Measurements from ENCODE around the gene SAMD4A. TPM values are rescaled to one million over a fixed set of nuclear protein-coding genes. Genes with fewer than 3 reads are reported as not detected.

Gene SAMD4A
- total RNA-seq, 1 donor from 2014 or later = 57.0 TPM

DNA sequence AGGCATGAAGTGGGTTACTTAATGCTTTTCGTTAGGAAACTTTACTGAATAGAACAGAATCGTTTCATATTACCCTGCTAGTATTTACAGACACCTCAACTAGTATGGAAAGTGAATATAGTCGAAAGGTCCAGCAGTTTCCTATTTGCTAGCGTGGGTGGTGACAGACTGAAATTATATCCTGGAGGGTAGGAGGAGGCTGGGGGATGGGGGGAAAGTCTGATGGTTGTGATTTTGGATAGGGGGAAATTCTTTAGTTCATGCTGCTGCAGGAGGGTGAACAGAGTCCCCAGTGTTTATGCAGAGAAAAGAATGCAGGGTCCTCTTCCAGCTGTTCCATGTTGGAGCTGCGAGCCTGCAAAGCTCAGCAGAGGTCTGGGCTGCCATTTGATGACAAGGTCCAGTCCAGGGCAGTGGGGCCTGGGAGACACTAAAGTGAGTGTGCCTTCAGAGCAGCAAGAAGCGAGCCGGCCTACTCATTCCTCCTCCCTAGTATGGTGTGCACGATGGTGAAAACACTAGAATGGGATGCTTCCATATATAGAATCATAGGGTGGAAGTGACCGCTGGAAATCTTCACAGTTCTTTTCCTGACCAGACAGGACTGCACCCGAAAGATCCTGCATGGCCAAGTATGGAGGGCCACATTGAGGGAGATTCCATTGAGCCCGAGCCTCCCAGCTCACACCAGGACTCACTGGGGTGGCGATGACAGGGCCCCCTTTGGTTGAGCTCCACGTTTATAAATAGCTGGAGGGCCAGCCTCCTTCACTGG is 2.1 kb downstream of the SAMD4A start:
- TF ChIP-seq, protein P1, sequence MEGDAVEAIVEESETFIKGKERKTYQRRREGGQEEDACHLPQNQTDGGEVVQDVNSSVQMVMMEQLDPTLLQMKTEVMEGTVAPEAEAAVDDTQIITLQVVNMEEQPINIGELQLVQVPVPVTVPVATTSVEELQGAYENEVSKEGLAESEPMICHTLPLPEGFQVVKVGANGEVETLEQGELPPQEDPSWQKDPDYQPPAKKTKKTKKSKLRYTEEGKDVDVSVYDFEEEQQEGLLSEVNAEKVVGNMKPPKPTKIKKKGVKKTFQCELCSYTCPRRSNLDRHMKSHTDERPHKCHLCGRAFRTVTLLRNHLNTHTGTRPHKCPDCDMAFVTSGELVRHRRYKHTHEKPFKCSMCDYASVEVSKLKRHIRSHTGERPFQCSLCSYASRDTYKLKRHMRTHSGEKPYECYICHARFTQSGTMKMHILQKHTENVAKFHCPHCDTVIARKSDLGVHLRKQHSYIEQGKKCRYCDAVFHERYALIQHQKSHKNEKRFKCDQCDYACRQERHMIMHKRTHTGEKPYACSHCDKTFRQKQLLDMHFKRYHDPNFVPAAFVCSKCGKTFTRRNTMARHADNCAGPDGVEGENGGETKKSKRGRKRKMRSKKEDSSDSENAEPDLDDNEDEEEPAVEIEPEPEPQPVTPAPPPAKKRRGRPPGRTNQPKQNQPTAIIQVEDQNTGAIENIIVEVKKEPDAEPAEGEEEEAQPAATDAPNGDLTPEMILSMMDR (IDR thresholded peaks at IDR 0.05) = no peak
- peak overlapping the region; percentile 88 for H3K27ac Mint-ChIP-seq (ENCODE audit: unreplicated experiment)
- no peak for DNase-seq (ENCODE audit: low spot score)

DNA sequence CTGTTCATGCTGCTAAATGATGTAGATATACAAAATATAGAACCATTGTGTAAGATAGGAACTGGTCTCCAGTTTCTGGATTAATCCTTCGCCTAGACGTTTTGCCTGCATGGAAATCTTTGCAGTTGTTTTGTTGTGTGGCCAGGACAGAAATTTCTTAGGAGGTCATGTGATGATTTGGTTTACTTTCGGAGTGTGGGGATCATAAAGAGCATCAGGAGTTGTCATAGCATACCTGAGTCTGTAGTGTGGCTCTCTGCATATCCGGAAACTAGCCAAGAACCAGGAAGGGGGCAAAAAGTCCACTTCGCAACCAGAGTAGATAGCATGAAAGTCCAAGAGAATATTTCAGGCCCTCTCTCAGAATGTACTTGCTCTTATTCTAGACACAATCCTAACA is 3.1 kb downstream of the SAMD4A start:
- H3K9me3 Mint-ChIP-seq (ENCODE audit: low read depth) = peaks cover 7% of the 10 kb centered on the region
- H3K4me1 Mint-ChIP-seq (ENCODE audit: low read depth) = peaks cover 41% of the 10 kb centered on the region
- H3K4me3 Mint-ChIP-seq (ENCODE audit: unreplicated experiment) = peak overlapping the region; percentile 33
- H3K27ac Mint-ChIP-seq (ENCODE audit: unreplicated experiment) = peak overlapping the region; percentile 78
- H3K36me3 Mint-ChIP-seq (ENCODE audit: low read depth) = peaks cover 14% of the 10 kb centered on the region
- TF ChIP-seq, protein P1 (IDR thresholded peaks at IDR 0.05) = no peak
- no peaks in the 10 kb centered on the region for H3K27me3 Mint-ChIP-seq (ENCODE audit: low read depth)
- no peak for DNase-seq (ENCODE audit: low spot score)

More for the DNA sequence above, 2.1 kb downstream of the SAMD4A start:
- Mint-ChIP-seq H3K9me3 (ENCODE audit: low read depth) (peaks cover 7% of the 10 kb centered on the region), H3K36me3 (ENCODE audit: low read depth) (peaks cover 14% of the 10 kb centered on the region), H3K4me3 (ENCODE audit: unreplicated experiment) (peak overlapping the region; percentile 97), H3K27me3 (ENCODE audit: low read depth) (no peaks in the 10 kb centered on the region), H3K4me1 (ENCODE audit: low read depth) (peaks cover 45% of the 10 kb centered on the region)

DNA sequence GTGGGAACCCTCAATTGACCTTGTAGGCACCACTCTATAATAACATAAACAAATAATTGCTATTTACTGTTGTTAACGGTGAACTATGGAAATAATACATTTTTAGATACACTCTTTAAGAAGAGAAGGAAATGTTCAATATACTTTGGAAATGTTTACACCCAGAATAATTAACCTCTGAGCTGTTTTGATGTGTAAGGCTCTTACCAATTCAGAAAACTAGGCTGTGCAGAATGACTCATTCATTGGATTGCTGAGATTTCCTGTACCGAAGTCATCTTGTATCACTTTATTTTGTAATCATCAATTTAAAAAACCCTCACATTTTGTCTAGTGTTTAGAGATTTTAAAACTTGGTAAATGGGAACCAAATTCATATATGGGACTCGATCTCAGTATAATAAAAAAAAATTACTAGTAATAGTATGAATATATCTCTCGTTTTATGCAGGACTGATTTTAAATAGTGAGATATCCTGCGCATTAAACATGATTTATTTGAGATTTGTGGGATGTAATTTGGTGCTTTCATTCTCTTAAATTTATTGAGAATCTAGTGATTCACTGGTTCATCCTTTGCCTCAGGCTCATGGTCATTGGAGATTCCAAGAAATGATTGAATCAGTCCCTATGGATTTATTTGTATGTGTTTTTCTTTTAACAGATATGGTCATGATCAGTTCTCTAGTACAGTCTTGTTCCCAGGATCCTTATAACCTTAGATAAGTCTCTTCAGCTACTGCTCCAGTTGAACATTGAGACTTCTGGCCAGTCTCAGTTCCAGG is 3.9 kb downstream of the SAMD4A start:
- H3K4me1 Mint-ChIP-seq (ENCODE audit: low read depth) = peaks cover 48% of the 10 kb centered on the region
- TF ChIP-seq, protein P1 (IDR thresholded peaks at IDR 0.05) = no peak
- peak overlapping the region; percentile 33 for H3K4me3 Mint-ChIP-seq (ENCODE audit: unreplicated experiment)
- no peak for DNase-seq (ENCODE audit: low spot score)
- H3K9me3 Mint-ChIP-seq (ENCODE audit: low read depth) = peaks cover 7% of the 10 kb centered on the region
- peak overlapping the region; percentile 78 for H3K27ac Mint-ChIP-seq (ENCODE audit: unreplicated experiment)
- peaks cover 14% of the 10 kb centered on the region for H3K36me3 Mint-ChIP-seq (ENCODE audit: low read depth)
- H3K27me3 Mint-ChIP-seq (ENCODE audit: low read depth) = no peaks in the 10 kb centered on the region

DNA sequence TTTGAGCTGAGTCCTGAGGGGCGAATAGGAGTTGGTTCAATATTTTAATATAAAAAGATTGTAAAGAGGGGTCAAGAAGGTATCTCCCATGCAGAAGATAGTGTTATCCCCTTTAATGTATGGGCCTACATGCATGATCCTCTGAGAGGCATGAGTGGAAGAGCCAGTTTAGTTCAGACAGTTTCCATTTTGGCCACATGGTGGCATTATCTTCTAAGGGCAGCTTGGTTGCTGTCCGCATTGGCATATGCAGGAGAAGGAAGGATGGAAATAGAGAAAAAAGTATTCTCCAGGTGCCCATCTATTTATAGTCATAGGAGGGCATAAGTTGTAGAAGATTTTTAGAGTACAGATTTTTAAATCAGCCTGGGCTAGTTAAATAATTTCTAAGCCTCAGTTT is 5.4 kb downstream of the SAMD4A start:
- DNase-seq (ENCODE audit: low spot score) = no peak
- no peaks in the 10 kb centered on the region for H3K27me3 Mint-ChIP-seq (ENCODE audit: low read depth)
- TF ChIP-seq, protein P1 (IDR thresholded peaks at IDR 0.05) = peak; percentile 77
- peaks cover 63% of the 10 kb centered on the region for H3K4me1 Mint-ChIP-seq (ENCODE audit: low read depth)
- no peak overlapping the region for H3K4me3 Mint-ChIP-seq (ENCODE audit: unreplicated experiment)
- H3K36me3 Mint-ChIP-seq (ENCODE audit: low read depth) = peaks cover 16% of the 10 kb centered on the region
- peaks cover 7% of the 10 kb centered on the region for H3K9me3 Mint-ChIP-seq (ENCODE audit: low read depth)
- H3K27ac Mint-ChIP-seq (ENCODE audit: unreplicated experiment) = no peak overlapping the region

DNA sequence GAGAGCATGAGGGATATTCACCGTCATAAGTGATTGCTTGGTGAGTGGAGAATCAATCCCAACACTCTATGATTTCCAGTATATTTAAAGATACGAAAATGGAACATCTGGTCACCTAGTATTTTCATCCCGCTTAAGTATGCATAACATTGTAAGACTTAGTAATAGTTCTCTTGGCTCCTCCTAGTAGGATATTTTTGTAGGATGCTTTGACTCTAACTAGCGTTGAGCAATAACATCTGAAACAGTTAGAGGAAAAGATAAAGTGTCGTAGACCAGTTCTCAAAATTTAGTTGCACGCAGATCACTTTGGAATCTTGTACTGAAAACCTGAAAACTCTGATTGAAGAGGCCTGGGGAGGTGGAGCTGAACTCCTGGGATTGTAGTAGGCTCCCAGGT is 7.6 kb downstream of the SAMD4A start:
- Mint-ChIP-seq H3K36me3 (ENCODE audit: low read depth) (peaks cover 16% of the 10 kb centered on the region), H3K4me3 (ENCODE audit: unreplicated experiment) (no peak overlapping the region), H3K27ac (ENCODE audit: unreplicated experiment) (no peak overlapping the region), H3K4me1 (ENCODE audit: low read depth) (peaks cover 68% of the 10 kb centered on the region), H3K27me3 (ENCODE audit: low read depth) (no peaks in the 10 kb centered on the region), H3K9me3 (ENCODE audit: low read depth) (peaks cover 7% of the 10 kb centered on the region)
- TF ChIP-seq, protein P1 (IDR thresholded peaks at IDR 0.05) = no peak
- DNase-seq (ENCODE audit: low spot score) = no peak

All from chondrocyte (in vitro differentiated cells).